Posterior cingulate gyrus (tissue), 11 donors: ENCODE measurements around the gene P2RY12.
"Not testable (repeated sequence)": the region's sequence is repeated elsewhere in the genome, so short reads cannot be mapped to it uniquely, and the experiment has no call there.

Experiments used
- DNase-seq, 10 donors: peaks; one replicate each; pipeline versions ENCODE4 v3.0.0 to v3.0.0-alpha.2; 2020 to 2021; ENCODE audit warnings: mixed read lengths in 3 of 10
- intact Hi-C: fragments of 100-400 bp; cut with DNase I; formaldehyde crosslinking; loops from one replicate; pipeline ENCODE4 v1.15.1; 2023

The P2RY12 gene

DNA sequence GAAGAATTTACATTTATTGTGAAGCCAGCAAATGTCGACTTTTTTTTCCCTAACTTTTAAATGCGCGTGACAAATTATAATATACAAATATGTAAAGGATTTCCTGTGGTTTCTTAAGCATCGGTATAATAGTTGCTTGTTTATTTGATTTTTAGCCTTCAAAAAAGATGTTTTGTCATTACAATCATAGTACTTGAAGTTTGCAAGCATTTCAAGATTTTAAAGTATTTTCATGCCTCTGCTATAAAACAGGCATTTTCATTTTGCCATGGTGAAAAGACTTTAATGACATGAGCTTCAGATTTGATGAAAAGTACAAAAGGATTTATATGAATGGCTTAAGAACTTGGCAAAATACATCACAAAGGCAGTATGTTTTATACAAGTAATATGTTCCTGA lies 9.4 kb upstream of the P2RY12 start:
- intact Hi-C loops: no loop called here
- no peak for DNase-seq

DNA sequence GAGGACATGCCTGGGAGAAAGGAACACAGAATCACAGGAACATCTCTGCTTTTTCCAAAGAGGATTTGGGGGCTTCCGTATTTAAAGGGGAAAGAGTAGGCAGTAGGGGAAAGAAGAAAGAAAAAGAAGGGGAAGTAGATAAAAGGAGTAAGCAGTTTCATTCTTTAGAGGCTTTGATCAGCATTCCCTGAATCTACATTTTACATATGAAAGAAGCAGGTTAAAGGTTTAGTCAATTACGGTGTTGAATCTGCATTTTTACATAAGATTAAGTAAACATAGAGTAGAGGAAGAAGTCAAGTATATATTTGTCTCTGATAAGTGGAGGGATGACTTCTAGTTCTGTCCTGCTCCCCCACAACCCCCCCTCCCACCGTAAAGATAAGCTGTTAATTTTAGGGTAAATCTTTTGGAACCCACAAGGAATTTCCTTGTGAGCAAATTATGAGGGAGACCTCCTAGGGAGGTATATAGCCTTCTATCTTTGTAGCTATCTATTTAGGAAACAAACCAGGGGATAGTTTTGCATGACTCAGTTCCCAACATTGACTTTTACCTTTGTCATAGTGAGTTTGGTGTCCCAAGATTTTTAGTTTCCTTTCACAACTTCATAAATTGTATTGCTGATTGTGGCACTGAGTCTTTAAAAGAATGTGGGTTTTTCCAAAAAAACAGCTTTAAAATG lies 8.7 kb upstream of the P2RY12 start:
- intact Hi-C loops: no loop called here
- no peak for DNase-seq

DNA sequence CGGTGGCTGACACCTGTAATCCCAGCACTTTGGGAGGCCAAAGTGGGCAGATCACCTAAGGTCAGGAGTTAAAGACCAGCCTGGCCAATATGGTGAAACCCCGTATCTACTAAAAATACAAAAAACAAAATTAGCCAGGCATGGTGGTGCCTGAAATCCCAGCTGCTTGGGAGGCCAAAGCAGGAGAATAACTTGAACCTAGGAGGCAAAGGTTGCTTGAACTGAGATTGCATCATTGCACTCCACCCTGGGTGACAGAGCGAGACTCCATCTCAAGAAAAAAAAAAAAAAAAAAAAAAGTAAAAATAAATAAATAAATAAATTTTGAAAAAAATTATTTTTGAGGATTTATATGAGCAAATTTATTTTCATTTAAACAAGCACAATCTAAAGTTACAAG lies 7.6 kb upstream of the P2RY12 start:
- intact Hi-C loops, DNase-seq: not testable (repeated sequence)

DNA sequence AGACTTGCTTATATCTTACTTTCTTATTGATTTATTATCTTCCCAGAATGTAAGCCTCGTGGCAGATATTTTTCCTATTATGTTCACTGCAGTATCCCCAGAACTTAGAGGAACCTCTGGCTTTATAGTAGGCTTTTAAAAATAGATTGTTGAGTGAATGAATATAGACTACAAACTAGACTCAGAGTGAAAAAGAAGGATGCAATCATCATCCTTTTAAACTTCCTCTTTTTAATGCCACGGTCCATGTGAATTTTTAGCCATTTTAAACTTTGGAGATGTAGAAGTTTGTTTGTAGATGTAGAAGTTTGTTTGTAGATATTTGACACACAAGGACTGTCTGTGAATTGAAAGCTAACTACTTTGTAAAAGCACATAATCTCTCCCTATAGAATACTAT lies 7.2 kb upstream of the P2RY12 start:
- DNase-seq: no peak
- intact Hi-C loops: no loop called here

DNA sequence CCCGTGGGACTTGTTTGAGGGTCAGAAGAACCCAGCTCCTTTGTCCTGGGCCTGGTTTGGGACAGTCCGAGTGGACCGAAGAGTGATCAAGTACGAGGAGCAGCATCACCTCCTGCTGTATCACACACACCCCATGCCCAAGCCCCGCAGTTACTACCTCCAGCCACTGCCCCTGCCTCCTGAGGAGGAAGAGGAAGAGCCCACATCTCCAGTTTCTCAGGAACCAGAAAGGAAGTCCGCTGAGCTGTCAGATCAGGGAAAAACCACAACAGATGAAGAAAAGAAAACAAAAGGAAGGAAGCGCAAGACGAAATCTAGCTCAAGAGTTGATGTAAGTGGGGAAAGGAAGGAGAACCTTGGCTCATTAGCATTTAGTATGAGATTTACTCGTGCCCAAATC lies 3.3 kb upstream of the P2RY12 start:
- peak in 1 of 10 donors; percentile 59 for DNase-seq
- intact Hi-C loops: no loop called here

DNA sequence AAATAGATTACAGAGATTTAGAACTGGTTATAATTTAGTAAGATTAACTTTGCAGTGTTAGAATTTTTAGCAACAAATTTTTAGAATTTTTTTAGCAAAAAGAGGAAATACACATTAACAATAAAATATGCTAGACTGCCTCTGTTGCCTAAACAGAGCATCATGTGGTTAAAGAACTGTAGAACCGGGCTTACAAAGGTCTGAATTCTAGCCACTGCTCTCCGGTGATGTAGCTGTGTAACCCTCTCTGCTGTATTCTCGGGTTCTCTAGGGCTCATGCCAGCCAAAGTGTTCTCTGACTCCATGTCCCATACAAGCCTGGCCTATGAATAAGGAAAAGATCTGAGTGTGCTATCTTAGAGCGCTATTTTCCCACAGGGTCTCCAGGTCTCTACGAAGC lies 2.9 kb upstream of the P2RY12 start:
- intact Hi-C loops: no loop called here
- DNase-seq: no peak

DNA sequence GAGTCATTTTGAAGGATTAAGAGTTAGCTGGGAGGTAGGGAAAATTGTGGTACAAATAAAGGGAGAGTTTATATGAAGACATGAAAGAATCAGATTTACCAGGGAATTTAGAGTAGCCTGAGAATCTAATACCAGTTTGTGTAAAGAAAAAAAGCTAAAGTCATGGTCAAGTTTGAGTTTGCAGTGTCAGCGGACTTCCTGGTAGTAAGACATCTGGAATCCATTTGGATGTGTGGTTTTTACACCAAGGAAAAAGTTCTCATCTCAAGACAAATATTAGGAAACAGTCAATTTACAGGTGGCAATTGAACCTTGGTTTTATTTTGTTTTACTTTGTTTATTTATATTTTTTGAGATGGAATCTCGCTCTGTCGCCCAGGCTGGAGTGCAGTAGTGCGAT lies 1.5 kb upstream of the P2RY12 start:
- DNase-seq: no peak
- intact Hi-C loops: no loop called here

DNA sequence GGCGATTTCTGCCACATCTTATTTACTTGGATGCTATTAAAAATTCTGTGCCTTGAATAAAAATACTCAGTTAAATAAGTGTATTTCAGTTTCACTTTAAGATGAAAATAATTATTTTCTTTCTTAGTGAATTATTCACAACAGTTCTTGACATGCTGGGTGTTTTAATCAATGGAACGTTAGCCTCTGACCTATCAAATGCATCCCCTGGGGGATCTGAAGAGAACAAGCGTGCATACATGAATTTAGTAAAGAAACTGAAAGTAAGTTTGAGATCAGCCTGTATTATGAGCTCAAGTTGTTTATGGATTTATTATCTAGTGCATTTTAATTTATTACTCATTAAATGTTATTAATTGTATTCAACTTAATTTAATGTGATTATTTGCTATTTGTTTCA lies 597 bp downstream of the P2RY12 start:
- DNase-seq: no peak
- intact Hi-C loops: no loop called here

DNA sequence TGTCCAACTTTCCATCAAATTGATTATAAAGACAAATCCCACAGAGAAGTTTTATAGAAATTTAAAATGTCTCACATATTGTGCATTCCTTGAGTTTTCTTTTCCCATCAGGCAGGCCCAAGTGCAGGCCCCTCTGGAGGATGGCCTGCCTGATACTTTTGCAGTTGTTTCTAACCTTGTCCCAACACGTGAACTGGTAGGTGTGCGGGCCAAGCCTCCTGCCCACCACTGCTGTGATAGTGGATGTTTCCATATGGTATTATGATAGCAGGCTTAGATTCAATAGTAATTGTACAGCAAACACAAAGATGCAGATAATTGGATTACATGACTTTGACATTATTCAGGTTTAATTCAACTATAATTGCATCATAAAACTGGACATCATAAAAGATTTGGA lies 1.4 kb downstream of the P2RY12 start:
- intact Hi-C loops: no loop called here
- no peak for DNase-seq

DNA sequence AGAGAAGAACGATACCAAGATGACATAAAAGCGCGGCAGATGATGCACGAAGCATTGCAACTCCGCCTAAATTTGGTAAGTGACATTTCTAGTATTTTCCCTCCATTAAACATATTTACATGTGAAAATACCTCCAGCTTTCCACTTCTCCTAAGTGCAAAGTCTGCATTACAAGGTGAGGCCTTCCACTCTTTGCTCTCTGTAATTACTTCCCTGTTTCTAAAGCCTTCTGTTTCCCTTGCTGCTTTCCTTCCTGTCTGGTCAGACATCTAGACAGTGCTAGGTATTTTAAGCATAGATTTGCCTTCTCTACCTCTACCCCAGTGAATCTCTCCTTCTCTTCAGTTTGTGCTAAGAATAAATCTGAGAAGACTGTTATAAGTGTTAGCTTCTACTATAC lies 1.9 kb downstream of the P2RY12 start:
- no peak for DNase-seq
- intact Hi-C loops: no loop called here

DNA sequence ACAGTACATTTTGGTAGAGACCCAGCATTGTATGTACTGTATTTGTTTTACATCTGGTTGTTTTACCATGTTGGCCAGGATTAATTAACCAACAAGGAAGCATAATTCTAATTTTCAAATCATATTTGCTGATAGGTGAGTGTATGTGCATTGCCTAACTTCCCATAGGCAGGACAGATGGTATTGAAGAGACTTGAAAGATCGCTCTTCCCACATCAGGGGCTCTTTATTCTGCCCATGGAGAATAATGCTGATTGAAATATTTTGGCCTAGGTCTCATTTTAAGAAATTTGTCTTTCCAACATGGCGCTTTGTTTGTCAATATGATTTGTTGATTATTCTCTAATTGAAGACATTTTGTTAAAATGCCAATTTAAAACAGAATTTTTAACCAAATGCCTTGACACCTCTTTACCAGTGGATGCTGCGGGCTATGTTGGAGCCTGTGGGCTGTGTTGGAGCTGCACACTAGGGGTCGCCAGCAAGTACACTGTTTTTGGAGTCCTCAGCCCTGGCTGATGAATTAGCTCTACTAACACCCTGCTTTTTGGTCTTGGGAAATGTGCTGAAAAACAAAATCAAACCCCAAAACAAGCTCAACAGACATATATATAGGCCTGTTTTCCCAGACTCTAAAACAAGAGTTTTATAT lies 5.3 kb downstream of the P2RY12 start:
- intact Hi-C loops: no loop called here

DNA sequence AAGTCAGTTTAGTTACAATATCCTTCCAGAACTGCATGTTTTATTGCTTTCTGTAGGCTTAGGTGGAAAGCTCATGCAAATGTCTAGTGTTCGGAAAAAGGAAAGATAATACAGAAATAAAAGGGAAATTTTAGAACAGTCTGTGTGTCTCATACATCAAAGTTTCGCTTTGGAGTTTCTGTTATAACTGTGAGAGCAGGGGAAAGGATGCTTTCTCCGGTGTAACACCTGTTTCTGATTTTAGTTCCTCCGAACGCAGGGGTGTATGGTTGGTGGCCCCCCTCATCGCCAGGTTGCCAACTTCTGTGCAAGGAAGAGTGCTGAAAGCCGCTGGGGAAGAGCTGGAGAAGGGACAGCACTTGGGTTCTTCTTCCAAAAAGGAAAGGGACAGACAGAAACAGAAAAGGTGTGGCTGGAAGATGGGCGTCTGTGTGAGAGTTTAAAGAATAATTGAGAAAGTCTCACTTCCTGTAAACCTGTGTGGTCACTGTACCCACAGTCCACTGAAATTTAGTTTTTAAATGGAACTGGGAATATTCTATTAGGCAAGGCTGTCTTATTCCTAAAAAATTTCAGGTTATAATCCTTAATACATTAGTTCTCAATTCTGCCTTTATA lies 6.7 kb downstream of the P2RY12 start:
- no peak for DNase-seq
- intact Hi-C loops: no loop called here

More for the DNA sequence above, 5.3 kb downstream of the P2RY12 start:
- DNase-seq: peak in 1 of 10 donors; percentile 36

DNA sequence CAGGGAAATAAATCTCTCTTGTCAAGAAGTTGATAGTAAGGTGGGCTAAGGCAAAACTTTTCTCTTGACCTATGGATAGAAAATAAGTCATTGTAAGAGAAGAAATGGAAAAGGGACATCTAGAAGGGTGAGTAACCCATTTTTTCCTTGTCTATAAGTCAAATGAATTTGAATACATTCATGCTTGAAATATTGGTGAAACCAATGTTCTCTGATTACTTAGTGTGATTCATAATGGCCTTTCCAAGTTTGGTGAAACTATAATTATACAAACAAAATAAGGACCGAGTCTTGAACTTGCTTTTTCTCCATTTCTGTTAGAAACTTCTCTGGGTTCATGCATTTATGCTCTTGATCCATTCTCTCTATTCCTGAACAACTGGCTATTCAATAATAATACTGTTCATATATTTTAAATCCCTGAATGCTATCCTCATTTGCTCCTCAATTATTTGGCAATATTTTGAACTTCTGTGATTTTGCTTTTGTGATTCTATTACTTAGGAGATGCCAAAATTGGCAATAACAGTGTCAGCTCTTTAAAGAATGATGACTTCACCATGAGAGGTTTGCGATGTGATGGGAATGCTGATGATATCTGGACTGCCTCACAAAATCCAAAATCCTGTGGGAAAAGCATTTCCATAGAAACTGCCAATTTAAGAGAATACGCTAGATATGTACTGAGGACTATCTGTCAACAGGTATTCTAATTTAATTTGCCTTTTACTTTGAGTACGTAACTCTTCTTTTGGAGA lies 12.3 kb downstream of the P2RY12 start:
- DNase-seq: no peak

DNA sequence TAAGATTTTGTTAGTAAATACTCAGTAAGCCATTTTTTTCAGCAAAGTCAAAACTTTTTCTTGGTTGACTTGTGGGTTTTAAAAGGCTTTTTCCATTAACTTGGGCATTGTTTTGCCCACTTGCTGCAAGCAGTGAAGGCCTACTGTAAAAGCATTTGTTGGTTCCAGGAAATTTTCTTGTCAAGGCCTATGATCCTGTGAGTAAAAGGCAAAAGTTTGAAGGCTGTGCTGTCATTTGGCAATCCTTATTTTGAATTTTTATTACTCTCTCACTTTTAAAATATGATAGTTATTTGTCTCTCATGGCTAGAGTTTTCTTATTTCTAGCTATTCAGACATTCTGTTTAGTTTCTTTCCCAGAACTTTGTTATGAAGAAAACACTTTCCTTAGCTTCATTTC lies 13.0 kb downstream of the P2RY12 start:
- intact Hi-C loops: no loop called here
- DNase-seq: no peak

More for the DNA sequence above, 12.3 kb downstream of the P2RY12 start:
- intact Hi-C loops: no loop called here

DNA sequence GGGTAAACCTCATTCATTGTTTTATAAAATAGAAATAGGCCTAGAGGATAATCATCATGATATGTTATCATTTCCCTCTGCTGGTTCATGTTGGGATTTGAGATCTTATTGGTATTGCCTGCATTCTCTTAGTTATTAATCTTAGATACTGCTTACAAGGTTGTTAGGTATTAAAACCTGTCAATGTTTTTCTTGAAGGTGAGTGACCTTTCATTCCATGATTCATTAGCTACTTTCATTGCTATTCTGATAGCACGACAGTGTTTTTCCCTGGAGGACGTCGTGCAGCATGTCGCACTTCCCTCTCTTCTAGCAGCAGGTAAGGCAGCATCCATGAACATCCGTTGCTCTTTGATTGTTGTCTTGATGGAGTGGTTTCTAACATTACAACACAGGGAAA lies 17.1 kb downstream of the P2RY12 start:
- DNase-seq: no peak
- intact Hi-C loops: no loop called here

DNA sequence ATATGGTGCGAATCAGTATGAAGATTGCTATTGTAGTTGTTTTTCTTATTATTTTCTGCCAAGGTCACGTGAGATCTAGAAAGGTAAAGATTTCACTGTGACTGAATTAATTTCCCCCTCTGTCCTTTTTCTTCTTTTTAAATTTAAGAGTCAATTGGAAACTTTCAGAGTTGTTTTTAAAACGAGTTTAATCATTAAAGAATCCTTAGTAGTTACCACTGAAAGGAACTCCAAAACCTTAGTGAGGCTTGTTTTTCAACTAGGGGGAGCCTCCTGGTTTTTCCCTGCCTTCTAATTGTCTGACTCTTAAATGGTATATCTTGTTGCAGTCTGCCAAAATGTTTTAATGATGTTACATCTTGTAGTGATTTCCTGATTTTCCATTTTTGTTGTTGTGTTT lies 17.6 kb downstream of the P2RY12 start:
- no peak for DNase-seq
- intact Hi-C loops: no loop called here

DNA sequence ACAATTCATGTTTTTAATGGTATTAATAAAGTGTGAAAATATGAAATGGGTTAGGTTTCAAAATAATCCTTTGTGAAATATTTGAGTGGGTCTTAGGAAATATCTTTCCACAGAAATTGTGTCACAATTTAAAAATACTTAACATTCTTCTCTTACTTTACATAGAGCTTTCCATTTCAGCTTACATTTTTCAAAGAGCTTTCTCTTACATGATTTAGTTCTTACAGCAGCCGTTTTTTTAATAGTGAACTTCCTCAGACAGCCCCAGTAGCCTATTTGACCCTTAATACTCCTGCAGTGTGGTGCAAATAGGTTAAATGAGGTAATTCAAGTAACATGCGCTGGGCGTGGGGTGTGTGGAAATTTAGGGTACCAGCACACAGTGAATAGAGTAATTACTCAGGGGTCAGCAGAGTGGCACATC lies 21.8 kb downstream of the P2RY12 start:
- no peak for DNase-seq
- intact Hi-C loops: no loop called here

DNA sequence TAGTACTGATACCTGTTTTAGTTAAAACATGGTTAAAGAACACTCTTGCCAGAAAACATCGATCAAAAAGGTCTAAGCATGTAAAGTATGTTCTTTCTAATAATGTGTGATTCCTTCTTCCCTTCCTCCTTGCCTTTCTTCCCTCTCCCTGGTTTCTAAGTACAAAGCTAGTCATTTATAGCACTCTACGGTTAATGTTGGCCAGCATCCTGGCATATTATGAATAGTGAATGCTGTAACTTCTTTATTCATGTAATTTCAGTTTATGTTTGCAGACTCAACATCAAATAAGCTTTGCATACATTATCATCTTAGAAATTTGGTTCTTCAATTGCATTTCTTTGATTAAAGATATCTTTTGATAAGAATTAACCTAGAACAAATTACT lies 27.1 kb downstream of the P2RY12 start:
- DNase-seq: no peak
- intact Hi-C loops: no loop called here

DNA sequence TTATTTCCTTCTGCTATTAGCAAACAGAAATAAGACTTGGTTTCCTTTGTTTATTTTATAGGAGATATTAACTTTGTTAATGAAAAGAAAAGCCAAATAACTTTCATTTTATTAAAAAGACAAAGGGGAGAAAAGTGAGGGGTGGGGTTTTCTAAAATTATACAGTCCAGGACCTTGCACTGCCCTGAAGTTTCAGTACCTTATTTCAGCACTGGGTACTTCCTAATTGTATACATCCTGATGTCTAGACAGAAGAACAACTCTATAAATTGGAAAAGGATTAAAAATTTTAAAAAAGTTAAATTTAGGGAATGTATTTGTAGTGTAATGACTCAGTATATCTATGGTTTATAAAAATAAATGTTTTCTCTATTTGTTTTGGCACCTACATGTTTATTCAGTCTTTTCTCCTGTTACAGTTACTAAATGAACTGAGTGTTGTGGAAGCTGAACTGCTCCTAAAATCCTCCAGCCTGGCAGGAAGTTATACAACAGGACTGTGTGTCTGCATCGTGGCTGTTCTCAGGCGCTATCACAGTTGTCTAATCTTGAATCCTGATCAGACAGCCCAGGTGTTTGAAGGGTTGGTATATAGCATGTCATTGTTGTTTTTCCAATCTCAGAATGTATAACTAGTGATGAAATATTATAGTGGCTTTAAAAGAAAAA lies 27.6 kb downstream of the P2RY12 start:
- peak in 3 of 10 donors; percentile 9 to 55 (median 10) for DNase-seq
- intact Hi-C loops: no loop called here

DNA sequence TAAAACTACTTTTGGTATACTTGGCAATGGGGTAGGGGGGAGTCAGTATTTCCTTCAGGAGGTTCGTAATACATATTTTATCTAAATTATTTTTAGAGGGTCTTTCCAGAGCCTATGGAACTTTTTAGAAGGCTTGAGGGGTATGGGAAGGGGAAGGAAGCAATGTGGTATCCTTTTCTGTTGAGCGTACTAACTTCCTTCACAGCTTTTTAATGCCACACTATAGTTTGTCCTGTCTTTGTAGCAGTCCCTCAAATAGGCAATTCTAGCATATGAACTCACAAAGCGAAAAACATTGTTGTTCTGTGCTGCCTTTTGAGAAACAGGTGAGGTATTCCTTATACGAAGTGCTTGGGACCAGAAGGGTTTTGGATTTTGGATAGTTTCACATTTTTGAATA lies 32.9 kb downstream of the P2RY12 start:
- DNase-seq: no peak

DNA sequence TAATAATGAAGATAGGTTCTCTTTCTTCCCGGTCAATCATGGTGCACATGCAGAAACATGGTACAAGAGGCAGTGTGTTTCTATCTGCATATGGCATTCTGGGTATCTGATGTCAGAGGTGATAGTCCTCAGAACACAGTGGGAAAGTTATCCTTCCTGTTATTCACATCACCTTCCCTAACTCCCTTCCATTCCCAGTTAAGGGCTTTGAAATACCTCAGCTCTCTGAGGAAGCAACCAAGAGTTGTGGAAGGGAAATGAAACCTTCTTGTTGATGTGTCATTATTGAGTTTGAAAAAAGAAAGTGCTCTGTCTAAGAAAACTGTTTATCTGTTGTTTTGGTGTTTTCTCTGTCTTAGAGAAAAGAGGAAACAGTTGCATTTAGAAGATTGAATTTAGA lies 33.3 kb downstream of the P2RY12 start:
- DNase-seq: no peak
- intact Hi-C loops: no loop called here

More for the DNA sequence above, 32.9 kb downstream of the P2RY12 start:
- intact Hi-C loops: no loop called here
